ENCODE data around the gene ATAD3C.

The ATAD3C gene

DNA sequence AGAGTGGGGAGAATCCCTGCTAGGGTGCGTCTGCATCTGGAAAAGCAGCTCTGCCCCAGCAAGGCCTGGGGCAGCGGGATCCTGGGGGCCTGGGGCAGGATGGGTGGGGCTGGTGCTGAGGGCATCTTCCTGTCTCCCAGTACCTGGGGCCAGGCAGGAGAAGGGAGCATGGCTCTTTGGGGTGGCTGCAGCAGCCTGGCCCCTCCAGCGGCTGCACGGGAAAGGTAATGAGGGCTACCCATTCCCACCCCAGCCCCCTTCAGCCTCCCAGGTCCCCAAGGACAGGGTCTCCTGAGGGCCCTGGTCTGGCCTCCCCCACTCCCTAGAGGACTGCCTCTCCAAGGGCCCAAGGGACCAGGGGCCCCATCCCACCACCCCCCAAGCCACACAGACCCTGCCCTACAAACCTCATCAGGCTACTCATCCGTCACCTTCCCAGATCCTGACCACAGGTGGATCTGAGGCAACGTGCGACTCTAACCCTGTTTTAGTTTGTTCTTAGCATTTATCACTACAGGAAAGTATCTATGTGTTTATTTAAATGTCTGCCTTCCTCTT is 27.5 kb upstream of the ATAD3C start:
- TF ChIP-seq ZFX (IDR thresholded peaks at IDR 0.05; ENCODE audit: borderline replicate concordance) = no peak
- TF ChIP-seq, protein P1, sequence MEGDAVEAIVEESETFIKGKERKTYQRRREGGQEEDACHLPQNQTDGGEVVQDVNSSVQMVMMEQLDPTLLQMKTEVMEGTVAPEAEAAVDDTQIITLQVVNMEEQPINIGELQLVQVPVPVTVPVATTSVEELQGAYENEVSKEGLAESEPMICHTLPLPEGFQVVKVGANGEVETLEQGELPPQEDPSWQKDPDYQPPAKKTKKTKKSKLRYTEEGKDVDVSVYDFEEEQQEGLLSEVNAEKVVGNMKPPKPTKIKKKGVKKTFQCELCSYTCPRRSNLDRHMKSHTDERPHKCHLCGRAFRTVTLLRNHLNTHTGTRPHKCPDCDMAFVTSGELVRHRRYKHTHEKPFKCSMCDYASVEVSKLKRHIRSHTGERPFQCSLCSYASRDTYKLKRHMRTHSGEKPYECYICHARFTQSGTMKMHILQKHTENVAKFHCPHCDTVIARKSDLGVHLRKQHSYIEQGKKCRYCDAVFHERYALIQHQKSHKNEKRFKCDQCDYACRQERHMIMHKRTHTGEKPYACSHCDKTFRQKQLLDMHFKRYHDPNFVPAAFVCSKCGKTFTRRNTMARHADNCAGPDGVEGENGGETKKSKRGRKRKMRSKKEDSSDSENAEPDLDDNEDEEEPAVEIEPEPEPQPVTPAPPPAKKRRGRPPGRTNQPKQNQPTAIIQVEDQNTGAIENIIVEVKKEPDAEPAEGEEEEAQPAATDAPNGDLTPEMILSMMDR (IDR thresholded peaks at IDR 0.05) = no peak
- no peak overlapping the region for H3K27ac ChIP-seq

DNA sequence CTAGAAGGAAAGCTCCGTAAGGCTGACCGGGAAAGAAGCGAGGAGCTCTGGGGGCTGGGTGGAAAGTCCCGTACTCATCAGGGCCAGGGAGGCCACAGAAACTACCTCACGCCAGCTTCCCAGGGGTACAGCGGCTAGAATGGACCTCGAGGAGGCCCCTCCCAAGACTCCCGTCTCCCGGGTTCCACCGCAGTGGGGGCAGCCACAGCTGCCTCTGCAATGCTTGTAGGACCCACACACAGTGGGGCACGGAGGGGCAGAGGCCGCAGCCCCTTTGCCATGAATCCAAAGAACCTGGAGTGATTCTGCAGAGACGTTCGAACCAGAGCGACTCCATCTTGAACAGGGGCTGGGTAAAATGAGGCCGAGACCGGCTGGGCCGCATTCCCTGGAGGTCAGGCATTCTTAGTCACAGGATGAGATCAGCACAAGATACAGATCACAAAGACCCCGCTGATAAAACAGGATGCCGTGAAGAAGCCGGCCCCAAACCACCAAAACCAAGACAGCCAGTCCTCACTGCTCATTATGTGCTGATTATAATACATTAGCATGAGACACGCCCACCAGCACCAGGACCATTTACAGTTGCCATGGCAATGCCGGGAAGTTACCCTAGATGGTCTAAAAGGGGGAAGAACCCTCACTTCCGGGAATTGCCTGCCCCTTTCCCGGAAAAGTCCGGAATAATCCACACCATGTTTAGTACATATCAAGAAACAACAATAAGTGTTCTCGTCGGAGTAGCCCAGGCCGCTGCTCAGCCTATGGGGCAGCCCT is 26.8 kb upstream of the ATAD3C start:
- H3K27ac ChIP-seq = no peak overlapping the region

DNA sequence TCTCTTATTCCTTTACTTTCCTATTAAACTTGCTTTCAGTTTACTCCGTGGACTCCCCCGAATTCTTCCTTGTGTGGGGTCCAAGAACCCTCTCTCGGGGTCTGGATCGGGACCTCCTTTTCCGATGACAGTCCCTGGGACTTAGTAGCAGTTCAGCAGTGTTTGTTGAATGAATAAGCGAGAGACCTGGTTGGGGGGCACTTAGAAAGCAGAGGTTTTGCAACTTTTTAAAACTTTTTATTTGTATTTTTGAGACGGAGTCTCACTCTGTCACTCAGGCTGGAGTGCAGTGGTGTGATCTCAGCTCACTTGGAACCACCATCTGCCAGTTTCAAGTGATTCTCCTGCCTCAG is 26.3 kb upstream of the ATAD3C start:
- no peak overlapping the region for H3K27ac ChIP-seq
- no peak for TF ChIP-seq ZFX (IDR thresholded peaks at IDR 0.05; ENCODE audit: borderline replicate concordance)
- TF ChIP-seq, protein P1 (IDR thresholded peaks at IDR 0.05) = no peak

More for the DNA sequence above, 26.8 kb upstream of the ATAD3C start:
- TF ChIP-seq, protein P1 (IDR thresholded peaks at IDR 0.05) = no peak
- TF ChIP-seq ZFX (IDR thresholded peaks at IDR 0.05; ENCODE audit: borderline replicate concordance) = no peak

DNA sequence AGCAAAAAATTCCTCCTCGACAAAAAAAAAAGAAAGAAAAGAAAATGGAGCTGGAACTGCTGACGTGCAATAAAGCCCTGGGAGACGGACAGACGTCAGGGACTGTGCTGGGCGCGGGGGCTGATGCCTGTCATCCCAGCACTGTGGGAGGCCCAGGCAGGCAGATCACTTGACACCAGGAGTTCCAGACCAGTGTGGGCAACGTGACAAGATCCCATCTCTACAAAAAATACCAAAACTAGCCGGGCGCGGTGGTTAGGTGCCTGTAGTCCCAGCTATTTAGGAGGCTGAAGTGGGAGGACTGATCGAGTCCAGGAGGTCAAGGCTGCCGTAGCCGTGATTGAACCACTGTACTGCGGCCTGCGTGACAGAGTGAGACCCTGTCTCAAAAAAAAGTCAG is 24.8 kb upstream of the ATAD3C start:
- H3K27ac ChIP-seq = no peak overlapping the region

DNA sequence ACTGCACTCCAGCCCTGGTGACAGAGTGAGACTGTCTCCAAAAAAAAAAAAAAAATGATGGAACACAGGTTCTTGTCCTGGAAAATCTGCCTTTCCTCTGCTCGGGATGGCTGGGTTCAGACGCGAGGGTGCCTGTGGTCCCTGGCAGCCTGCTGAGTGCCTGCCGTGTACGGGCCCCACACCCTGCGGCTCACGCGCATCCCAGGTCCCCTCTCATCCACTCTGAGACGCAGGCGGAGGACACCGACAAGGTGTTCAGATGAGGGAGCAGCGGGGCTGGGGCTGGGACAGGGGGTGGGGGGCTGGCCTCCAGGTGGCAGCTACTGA is 24.1 kb upstream of the ATAD3C start:
- no peak for TF ChIP-seq ZFX (IDR thresholded peaks at IDR 0.05; ENCODE audit: borderline replicate concordance)
- TF ChIP-seq, protein P1 (IDR thresholded peaks at IDR 0.05) = no peak
- H3K27ac ChIP-seq = no peak overlapping the region

More for the DNA sequence above, 24.8 kb upstream of the ATAD3C start:
- TF ChIP-seq ZFX (IDR thresholded peaks at IDR 0.05; ENCODE audit: borderline replicate concordance) = no peak
- TF ChIP-seq, protein P1 (IDR thresholded peaks at IDR 0.05) = no peak

DNA sequence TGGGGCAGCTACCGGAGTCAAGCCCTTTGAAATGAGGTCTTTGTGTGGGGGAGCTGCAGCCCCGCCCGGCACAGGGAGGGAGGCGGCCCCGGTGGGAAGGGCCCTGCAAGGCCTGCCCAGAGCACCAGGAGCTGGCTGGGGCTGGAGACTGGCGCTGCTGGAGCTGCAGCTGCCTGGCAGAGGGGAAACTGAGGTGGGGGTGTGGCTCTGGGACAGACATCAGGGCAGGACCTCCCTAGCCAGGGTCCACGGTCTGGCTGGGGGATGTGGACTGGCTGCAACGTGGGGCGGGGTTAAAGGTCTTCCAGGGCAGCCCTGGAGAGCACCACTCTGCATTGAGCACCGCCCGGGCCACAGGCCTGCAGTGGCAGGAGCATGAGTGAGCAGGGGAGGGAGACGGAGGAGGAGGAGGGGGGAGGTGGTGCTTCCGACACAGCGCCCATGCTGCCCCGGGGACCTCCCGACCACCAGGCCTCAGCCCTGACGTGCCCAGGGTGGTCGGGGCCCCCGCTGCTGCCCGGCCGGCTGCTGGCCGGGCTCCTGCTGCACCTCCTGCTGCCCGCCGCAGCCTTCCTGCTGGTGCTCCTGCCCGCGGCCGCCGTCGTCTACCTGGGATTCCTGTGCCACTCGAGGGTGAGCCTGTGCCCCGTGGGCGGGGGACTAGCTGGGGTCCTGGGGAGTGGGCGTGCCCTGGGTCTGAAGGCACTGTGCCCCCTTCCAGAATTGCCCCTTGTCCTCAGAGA is 23.6 kb upstream of the ATAD3C start:
- no peak overlapping the region for H3K27ac ChIP-seq
- TF ChIP-seq, protein P1 (IDR thresholded peaks at IDR 0.05) = no peak
- no peak for TF ChIP-seq ZFX (IDR thresholded peaks at IDR 0.05; ENCODE audit: borderline replicate concordance)

All from 22Rv1 (cell line).